ENCODE results near the gene PRRX2.

- TF ChIP-seq CTCF (IDR thresholded peaks at IDR 0.05) = no peak
- no peak for TF ChIP-seq POLR2A (IDR thresholded peaks at IDR 0.05)
- no peak for TF ChIP-seq EP300 (IDR thresholded peaks at IDR 0.05)
These were observed 25.2 kb upstream of the PRRX2 start for GRCh38 chr9:129640086-129640870.

Measured in sigmoid colon (tissue), 4 donors.